Stimulated activated CD8-positive, alpha-beta memory T cell treated with anti-CD3 and anti-CD28 coated beads, Interleukin-7, amount 100 ng/mL, for 1 hour (primary cell): ENCODE measurements around the gene TRIM37.
"Not testable (repeated sequence)": the region's sequence is repeated elsewhere in the genome, so short reads cannot be mapped to it uniquely, and the experiment has no call there.

Experiments used
- DNase-seq, 2 donors: peaks; one replicate each; pipeline ENCODE4 v3.0.0-alpha.2; 2020; ENCODE audit warnings: low read depth in 2 of 2

The TRIM37 gene

GRCh38 chr17:58995247-58995940 lies 111.3 kb downstream of the TRIM37 start:
- DNase-seq: no peak

GRCh38 chr17:58993311-58993710 lies 113.4 kb downstream of the TRIM37 start:
- DNase-seq: no peak

GRCh38 chr17:58991718-58992331 lies 114.9 kb downstream of the TRIM37 start:
- no peak for DNase-seq

GRCh38 chr17:58989629-58990028 lies 117.1 kb downstream of the TRIM37 start:
- no peak for DNase-seq

GRCh38 chr17:58985971-58986370 lies 120.7 kb downstream of the TRIM37 start:
- DNase-seq: no peak

- DNase-seq: no peak
These were observed 121.3 kb downstream of the TRIM37 start for GRCh38 chr17:58985367-58985766.

- DNase-seq: no peak
These were observed 124.1 kb downstream of the TRIM37 start for GRCh38 chr17:58982626-58983025.

- no peak for DNase-seq
These were observed 125.8 kb downstream of the TRIM37 start for GRCh38 chr17:58980706-58981481.

GRCh38 chr17:58976541-58976940 lies 130.1 kb downstream of the TRIM37 start:
- DNase-seq: no peak

- DNase-seq: no peak
These were observed 132.3 kb downstream of the TRIM37 start for GRCh38 chr17:58974354-58974753.

GRCh38 chr17:58970609-58971450 lies 135.8 kb downstream of the TRIM37 start:
- DNase-seq: no peak

GRCh38 chr17:58969612-58970011 lies 137.1 kb downstream of the TRIM37 start:
- no peak for DNase-seq

- DNase-seq: no peak
These were observed 137.5 kb downstream of the TRIM37 start for GRCh38 chr17:58969156-58969555.

- no peak for DNase-seq
These were observed 138.1 kb downstream of the TRIM37 start for GRCh38 chr17:58968426-58969061.

GRCh38 chr17:58966208-58966607 lies 140.5 kb downstream of the TRIM37 start:
- DNase-seq: no peak

- DNase-seq: no peak
These were observed 141.5 kb downstream of the TRIM37 start for GRCh38 chr17:58965221-58965620.

- no peak for DNase-seq
These were observed 146.6 kb downstream of the TRIM37 start for GRCh38 chr17:58960068-58960467.

- not testable (repeated sequence) for DNase-seq
These were observed 149.0 kb downstream of the TRIM37 start for GRCh38 chr17:58957725-58958073.

- DNase-seq: no peak
These were observed 149.5 kb downstream of the TRIM37 start for GRCh38 chr17:58956997-58957724.

- DNase-seq: not testable (repeated sequence)
These were observed 152.3 kb downstream of the TRIM37 start for GRCh38 chr17:58954358-58954757.

- no peak for DNase-seq
These were observed 158.9 kb downstream of the TRIM37 start for GRCh38 chr17:58947824-58948223.
